ENCODE measurements around the gene TRABD2B. TPM values are rescaled to one million over a fixed set of nuclear protein-coding genes. Genes with fewer than 3 reads are reported as not detected.

Gene TRABD2B
- total and polyA plus RNA-seq, 2 of the 13 experiments (the other 11 are each of a cell fraction or from before 2014, with no cell fraction given), result 0.04 TPM; not detected in 1

GRCh38 chr1:47866601-47867437, 130.4 kb downstream of the TRABD2B start (continued):
- TF ChIP-seq, protein P1, sequence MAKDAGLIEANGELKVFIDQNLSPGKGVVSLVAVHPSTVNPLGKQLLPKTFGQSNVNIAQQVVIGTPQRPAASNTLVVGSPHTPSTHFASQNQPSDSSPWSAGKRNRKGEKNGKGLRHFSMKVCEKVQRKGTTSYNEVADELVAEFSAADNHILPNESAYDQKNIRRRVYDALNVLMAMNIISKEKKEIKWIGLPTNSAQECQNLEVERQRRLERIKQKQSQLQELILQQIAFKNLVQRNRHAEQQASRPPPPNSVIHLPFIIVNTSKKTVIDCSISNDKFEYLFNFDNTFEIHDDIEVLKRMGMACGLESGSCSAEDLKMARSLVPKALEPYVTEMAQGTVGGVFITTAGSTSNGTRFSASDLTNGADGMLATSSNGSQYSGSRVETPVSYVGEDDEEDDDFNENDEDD (CRISPR knock-in tag; IDR thresholded peaks at IDR 0.05; ENCODE audit: borderline replicate concordance), result peak; percentile 53; the same call in 1 of the 2 replicates
- peak; percentile 72; the same call in 1 of the 2 replicates for TF ChIP-seq SRY (CRISPR knock-in tag; IDR thresholded peaks at IDR 0.05)
- TF ChIP-seq CCDC6 (CRISPR knock-in tag; IDR thresholded peaks at IDR 0.05), result peak; percentile 66; the same call in 1 of the 2 replicates
- no peak for TF ChIP-seq ZNF570 (CRISPR knock-in tag; IDR thresholded peaks at IDR 0.05; ENCODE audit: borderline replicate concordance)
- TF ChIP-seq ZSCAN20 (CRISPR knock-in tag; IDR thresholded peaks at IDR 0.05; ENCODE audit: borderline replicate concordance), result no peak
- TF ChIP-seq SALL1 (CRISPR knock-in tag; IDR thresholded peaks at IDR 0.05), result peak; percentile 98
- TF ChIP-seq ZFP82 (CRISPR knock-in tag; IDR thresholded peaks at IDR 0.05; ENCODE audit: borderline replicate concordance), result no peak
- peak; percentile 75 for TF ChIP-seq ZFY (CRISPR knock-in tag; IDR thresholded peaks at IDR 0.05)
- TF ChIP-seq ZNF30 (CRISPR knock-in tag; IDR thresholded peaks at IDR 0.05), result no peak
- peak; percentile 31; the same call in 1 of the 2 replicates for TF ChIP-seq PHF8 (CRISPR knock-in tag; IDR thresholded peaks at IDR 0.05)
- TF ChIP-seq ZSCAN29 (CRISPR knock-in tag; conservative IDR thresholded peaks at IDR 0.05), result peak; percentile 57; the same call in 1 of the 2 replicates
- peak; percentile 46; the same call in 1 of the 2 replicates for TF ChIP-seq LCORL (IDR thresholded peaks at IDR 0.05)
- TF ChIP-seq LCORL (CRISPR knock-in tag; IDR thresholded peaks at IDR 0.05), result no peak
- no peak for TF ChIP-seq ZNF598 (CRISPR knock-in tag; IDR thresholded peaks at IDR 0.05; ENCODE audit: borderline replicate concordance)
- TF ChIP-seq FOXO1 (CRISPR knock-in tag; IDR thresholded peaks at IDR 0.05), result peak; percentile 96
- TF ChIP-seq PAXIP1 (CRISPR knock-in tag; conservative IDR thresholded peaks at IDR 0.05), result peak; percentile 97
- TF ChIP-seq ZMYM2 (CRISPR knock-in tag; IDR thresholded peaks at IDR 0.05), result 0 out of 2 replicates have a peak, but pooled peaks have one; percentile 31
- TF ChIP-seq FOXK2 (IDR thresholded peaks at IDR 0.05), result peak; percentile 69; the same call in 1 of the 2 replicates
- peak; percentile 53 to 65; a peak in 3 of 4 replicates for TF ChIP-seq POLR2A (IDR thresholded peaks at IDR 0.05; ENCODE audit: insufficient read depth in 1 of 2, low read depth in 2 of 2, low read length in 2 of 2)
- TF ChIP-seq ESRRA (CRISPR knock-in tag; IDR thresholded peaks at IDR 0.05; ENCODE audit: low read depth), result peak; percentile 71
- no peak for TF ChIP-seq ZNF34 (CRISPR knock-in tag; IDR thresholded peaks at IDR 0.05; ENCODE audit: borderline replicate concordance)
- peak; percentile 12; the same call in 1 of the 2 replicates for TF ChIP-seq THAP9 (CRISPR knock-in tag; IDR thresholded peaks at IDR 0.05; ENCODE audit: borderline replicate concordance)
- TF ChIP-seq NAIF1 (CRISPR knock-in tag; IDR thresholded peaks at IDR 0.05; ENCODE audit: borderline replicate concordance), result no peak
